Trophoblast cell (in vitro differentiated cells and primary cell): Measurements from ENCODE around the gene TRAPPC2.

Experiments used
- DNase-seq, 2 donors: peaks; one replicate each; pipeline ENCODE4 v3.0.0-alpha.2; 2016
- H2AFZ ChIP-seq: 2 replicates; pipeline ENCODE4 v1.6.1; 2013; ENCODE audit warnings: low read length, moderate library complexity, mild to moderate bottlenecking; ENCODE audit not compliant: insufficient read depth, poor library complexity
- H2AK5ac ChIP-seq: 2 replicates; pipeline ENCODE4 v1.6.1; 2013; ENCODE audit warnings: mild to moderate bottlenecking, low read length
- H2BK120ac ChIP-seq: 2 replicates; pipeline ENCODE4 v1.6.1; 2013; ENCODE audit warnings: low read length, mild to moderate bottlenecking, moderate library complexity; ENCODE audit not compliant: insufficient read depth, poor library complexity
- H2BK12ac ChIP-seq: 2 replicates; pipeline ENCODE4 v1.6.1; 2013; ENCODE audit warnings: mild to moderate bottlenecking, low read length, moderate library complexity
- H2BK5ac ChIP-seq: 2 replicates; pipeline ENCODE4 v1.6.1; 2013; ENCODE audit warnings: low read length, low read depth, moderate library complexity, mild to moderate bottlenecking; ENCODE audit not compliant: poor library complexity
- H3K14ac ChIP-seq: 2 replicates; pipeline ENCODE4 v1.6.1; 2013; ENCODE audit warnings: mild to moderate bottlenecking, low read length
- H3K18ac ChIP-seq: 2 replicates; pipeline ENCODE4 v1.6.1; 2013; ENCODE audit warnings: mild to moderate bottlenecking, low read length
- H3K23ac ChIP-seq: 2 replicates; pipeline ENCODE4 v1.6.1; 2013; ENCODE audit warnings: low read length
- H3K27ac ChIP-seq: 2 replicates; pipeline ENCODE4 v1.5.1; 2013; ENCODE audit warnings: low read depth, mild to moderate bottlenecking, inconsistent platforms, low read length, moderate library complexity
- H3K27me3 ChIP-seq: 2 replicates; pipeline ENCODE4 v1.6.1; 2013; ENCODE audit warnings: inconsistent platforms, mild to moderate bottlenecking, low read length, moderate library complexity; ENCODE audit not compliant: insufficient read depth
- H3K36me3 ChIP-seq, 2 experiments: 1 replicate in 1 of 2; 2 replicates in 1 of 2; pipeline ENCODE4 v1.6.1; 2013; ENCODE audit warnings: low read length in 2 of 2, mild to moderate bottlenecking in 2 of 2, moderate library complexity in 1 of 2; ENCODE audit not compliant: insufficient read depth in 2 of 2, control insufficient read depth in 1 of 2
- H3K4ac ChIP-seq: 2 replicates; pipeline ENCODE4 v1.6.1; 2013; ENCODE audit warnings: low read depth, mild to moderate bottlenecking, low read length, moderate library complexity
- H3K4me1 ChIP-seq, 2 experiments: 1 replicate in 1 of 2; 2 replicates in 1 of 2; pipeline ENCODE4 v1.6.1; 2013; ENCODE audit warnings: low read length in 2 of 2, mild to moderate bottlenecking in 2 of 2, moderate library complexity in 1 of 2; ENCODE audit not compliant: insufficient read depth in 2 of 2, control insufficient read depth in 1 of 2
- H3K4me2 ChIP-seq: 2 replicates; pipeline ENCODE4 v1.6.1; 2013; ENCODE audit warnings: inconsistent platforms, mild to moderate bottlenecking, low read length, moderate library complexity
- H3K4me3 ChIP-seq: 2 replicates; pipeline ENCODE4 v1.5.1; 2013; ENCODE audit warnings: mild to moderate bottlenecking, low read depth, low read length, inconsistent platforms
- H3K79me1 ChIP-seq: one replicate; pipeline ENCODE4 v1.6.1; 2013; ENCODE audit warnings: low read length
- H3K79me2 ChIP-seq: 2 replicates; pipeline ENCODE4 v1.6.1; 2013; ENCODE audit warnings: low read length, mild to moderate bottlenecking; ENCODE audit not compliant: control insufficient read depth, insufficient read depth, poor library complexity
- H3K9ac ChIP-seq: 2 replicates; pipeline ENCODE4 v1.6.1; 2013; ENCODE audit warnings: mild to moderate bottlenecking, low read length
- H3K9me3 ChIP-seq: 2 replicates; pipeline ENCODE4 v1.6.1; 2013; ENCODE audit warnings: low read depth, mild to moderate bottlenecking, control low read depth, inconsistent platforms, low read length; ENCODE audit not compliant: insufficient read depth
- H4K12ac ChIP-seq: 2 replicates; pipeline ENCODE4 v1.6.1; 2013; ENCODE audit warnings: low read depth, mild to moderate bottlenecking, low read length, moderate library complexity
- H4K8ac ChIP-seq: 2 replicates; pipeline ENCODE4 v1.6.1; 2013; ENCODE audit warnings: low read depth, mild to moderate bottlenecking, low read length, moderate library complexity
- H4K91ac ChIP-seq: one replicate; pipeline ENCODE4 v1.6.1; 2013; ENCODE audit warnings: low read depth, mild to moderate bottlenecking, low read length, moderate library complexity
- WGBS: extraction: QIAGEN DNeasy Blood & Tissue Kit; methylation state at CpG from one replicate; pipeline ENCODE4 v1.1.7; 2013; ENCODE audit warnings: missing lambda C conversion rate; ENCODE audit not compliant: insufficient read length, insufficient coverage; ENCODE audit errors: extremely low coverage; 5-methylcytosine and 5-hydroxymethylcytosine counted together

The TRAPPC2 gene

GRCh38 chrX:13669246-13669737 is 65.1 kb downstream of the TRAPPC2 start:
- H2BK12ac ChIP-seq, result no peak overlapping the region
- no peak overlapping the region for H3K4me2 ChIP-seq
- H2BK120ac ChIP-seq, result no peak overlapping the region
- H3K79me2 ChIP-seq, result no peaks in the 10 kb centered on the region
- no peak overlapping the region for H2AFZ ChIP-seq
- H3K36me3 ChIP-seq, result no peaks in the 10 kb centered on the region
- H2BK5ac ChIP-seq, result peak overlapping the region; percentile 56
- H2AK5ac ChIP-seq, result no peak overlapping the region
- H3K4ac ChIP-seq, result no peak overlapping the region
- peak; percentile 87 to 96 for DNase-seq
- peaks cover 10% of the 10 kb centered on the region for H3K79me1 ChIP-seq
- H3K27me3 ChIP-seq, result no peaks in the 10 kb centered on the region
- no peak overlapping the region for H3K18ac ChIP-seq
- H3K14ac ChIP-seq, result no peak overlapping the region
- H3K4me3 ChIP-seq, result no peak overlapping the region
- peaks cover 0 to 6% of the 10 kb centered on the region in 2 experiments for H3K4me1 ChIP-seq
- H3K27ac ChIP-seq, result peak overlapping the region; percentile 78
- H3K23ac ChIP-seq, result no peak overlapping the region
- H4K91ac ChIP-seq, result peak overlapping the region; percentile 55
- H3K9ac ChIP-seq, result no peak overlapping the region
- H3K9me3 ChIP-seq, result no peaks in the 10 kb centered on the region
- no peak overlapping the region for H4K12ac ChIP-seq
- WGBS, result no CpG with 5 or more reads among the region's 9 CpGs
- no peak overlapping the region for H4K8ac ChIP-seq

- H3K4me1 ChIP-seq, result peaks cover 0 to 8% of the 10 kb centered on the region in 2 experiments
- no peak overlapping the region for H3K18ac ChIP-seq
- no peak overlapping the region for H3K4me2 ChIP-seq
Measured at GRCh38 chrX:13667919-13668318, 66.5 kb downstream of the TRAPPC2 start.

GRCh38 chrX:13666836-13667235 is 67.6 kb downstream of the TRAPPC2 start:
- H3K23ac ChIP-seq, result no peak overlapping the region
- no peak overlapping the region for H3K4me3 ChIP-seq
- H2BK12ac ChIP-seq, result no peak overlapping the region
- no peak overlapping the region for H2AK5ac ChIP-seq
- no peaks in the 10 kb centered on the region for H3K9me3 ChIP-seq
- H3K14ac ChIP-seq, result no peak overlapping the region
- no peak overlapping the region for H4K8ac ChIP-seq
- H2AFZ ChIP-seq, result no peak overlapping the region
- H3K4me1 ChIP-seq, result peaks cover 0 to 10% of the 10 kb centered on the region in 2 experiments
- no peak for DNase-seq
- no peak overlapping the region for H3K9ac ChIP-seq
- H3K27ac ChIP-seq, result no peak overlapping the region
- no peaks in the 10 kb centered on the region for H3K36me3 ChIP-seq
- no peak overlapping the region for H3K18ac ChIP-seq
- WGBS, result no CpG with 5 or more reads among the region's 3 CpGs
- H3K4me2 ChIP-seq, result no peak overlapping the region
- H3K79me2 ChIP-seq, result no peaks in the 10 kb centered on the region
- no peak overlapping the region for H2BK120ac ChIP-seq
- H3K27me3 ChIP-seq, result no peaks in the 10 kb centered on the region
- H3K79me1 ChIP-seq, result peaks cover 14% of the 10 kb centered on the region
- no peak overlapping the region for H4K91ac ChIP-seq
- no peak overlapping the region for H3K4ac ChIP-seq
- H4K12ac ChIP-seq, result no peak overlapping the region
- H2BK5ac ChIP-seq, result no peak overlapping the region

More at GRCh38 chrX:13667919-13668318, 66.5 kb downstream of the TRAPPC2 start:
- Histone ChIP-seq H3K4ac (no peak overlapping the region), H3K9ac (no peak overlapping the region), H4K91ac (peak overlapping the region; percentile 73), H2AK5ac (no peak overlapping the region), H3K23ac (no peak overlapping the region), H2BK12ac (no peak overlapping the region), H3K4me3 (no peak overlapping the region), H3K79me2 (no peaks in the 10 kb centered on the region), H4K12ac (no peak overlapping the region), H3K27me3 (no peaks in the 10 kb centered on the region), H3K79me1 (peaks cover 12% of the 10 kb centered on the region), H2BK5ac (peak overlapping the region; percentile 63), H3K27ac (no peak overlapping the region), H3K36me3 (no peaks in the 10 kb centered on the region), H4K8ac (no peak overlapping the region), H2BK120ac (peak overlapping the region; percentile 60), H3K9me3 (no peaks in the 10 kb centered on the region), H2AFZ (no peak overlapping the region), H3K14ac (no peak overlapping the region)
- no peak for DNase-seq

GRCh38 chrX:13664020-13664419 is 70.4 kb downstream of the TRAPPC2 start:
- no peak overlapping the region for H2AK5ac ChIP-seq
- H3K27ac ChIP-seq, result peak overlapping the region; percentile 71
- no peak overlapping the region for H2AFZ ChIP-seq
- no peaks in the 10 kb centered on the region for H3K36me3 ChIP-seq
- H3K4me3 ChIP-seq, result no peak overlapping the region
- no CpG with 5 or more reads among the region's 3 CpGs for WGBS
- H3K79me1 ChIP-seq, result peaks cover 10% of the 10 kb centered on the region
- peak; percentile 27 to 72 for DNase-seq
- no peak overlapping the region for H3K9ac ChIP-seq
- H3K23ac ChIP-seq, result no peak overlapping the region
- no peak overlapping the region for H3K18ac ChIP-seq
- peaks cover 0 to 8% of the 10 kb centered on the region in 2 experiments for H3K4me1 ChIP-seq
- H2BK12ac ChIP-seq, result no peak overlapping the region
- no peak overlapping the region for H3K14ac ChIP-seq
- no peaks in the 10 kb centered on the region for H3K27me3 ChIP-seq
- peak overlapping the region; percentile 51 for H4K91ac ChIP-seq
- no peaks in the 10 kb centered on the region for H3K79me2 ChIP-seq
- no peak overlapping the region for H3K4me2 ChIP-seq
- peak overlapping the region; percentile 68 for H2BK5ac ChIP-seq
- no peak overlapping the region for H4K8ac ChIP-seq
- H3K4ac ChIP-seq, result no peak overlapping the region
- H3K9me3 ChIP-seq, result no peaks in the 10 kb centered on the region
- peak overlapping the region; percentile 33 for H2BK120ac ChIP-seq
- no peak overlapping the region for H4K12ac ChIP-seq
